ENCODE data around the gene THADA. TPM values are rescaled to one million over a fixed set of nuclear protein-coding genes. Genes with fewer than 3 reads are reported as not detected.

The THADA gene
- total and polyA plus RNA-seq, 8 donors: 9.4 to 25.1 (median 18.2) TPM

- Histone ChIP-seq H3K36me3 (no peaks in the 10 kb centered on the region), H3K27ac (no peak overlapping the region), H3K4me3 (no peak overlapping the region), H3K27me3 (no peaks in the 10 kb centered on the region), H3K9me3 (no peaks in the 10 kb centered on the region), H3K4me1 (peaks cover 5 to 20% (median 5%) of the 10 kb centered on the region in 3 donors)
- FAIRE-seq (no peak), DNase-seq (no peak), ATAC-seq (no peak)
- TF ChIP-seq CTCF (IDR thresholded peaks at IDR 0.05): no peak
- intact Hi-C loops (cut with DNase I): no loop called here
Measured at GRCh38 chr2:43423941-43424261, 171.9 kb downstream of the THADA start.

GRCh38 chr2:43421194-43421593 lies 174.6 kb downstream of the THADA start:
- WGBS, 2 donors: 100% methylated on average over 1 of the region's 1 CpG
- no peak for TF ChIP-seq CTCF (IDR thresholded peaks at IDR 0.05)
- intact Hi-C loops (cut with DNase I): no loop called here
- Histone ChIP-seq H3K36me3 (no peaks in the 10 kb centered on the region), H3K27me3 (no peaks in the 10 kb centered on the region), H3K4me3 (no peak overlapping the region), H3K9me3 (no peaks in the 10 kb centered on the region), H3K4me1 (peaks cover 0 to 14% (median 5%) of the 10 kb centered on the region in 3 donors), H3K27ac (no peak overlapping the region)
- DNase-seq: no peak
- peak in 1 of 4 donors; percentile 32 for ATAC-seq
- FAIRE-seq: no peak

GRCh38 chr2:43420389-43420801 lies 175.4 kb downstream of the THADA start:
- ATAC-seq: peak in 2 of 4 donors; percentile 50 to 55
- Histone ChIP-seq H3K9me3 (no peaks in the 10 kb centered on the region), H3K4me1 (peaks cover 0 to 14% (median 5%) of the 10 kb centered on the region in 3 donors), H3K27me3 (no peaks in the 10 kb centered on the region), H3K36me3 (no peaks in the 10 kb centered on the region), H3K27ac (no peak overlapping the region), H3K4me3 (no peak overlapping the region)
- FAIRE-seq: no peak
- no peak for DNase-seq
- TF ChIP-seq CTCF (IDR thresholded peaks at IDR 0.05): no peak
- intact Hi-C loops (cut with DNase I): no loop called here

- peaks cover 0 to 12% (median 5%) of the 10 kb centered on the region in 3 donors for H3K4me1 ChIP-seq
Measured at GRCh38 chr2:43419876-43420275, 176.0 kb downstream of the THADA start.

GRCh38 chr2:43419243-43419642 lies 176.6 kb downstream of the THADA start:
- no peak for FAIRE-seq
- TF ChIP-seq CTCF (IDR thresholded peaks at IDR 0.05): no peak
- H3K4me1 ChIP-seq: peaks cover 0 to 10% (median 5%) of the 10 kb centered on the region in 3 donors

More at GRCh38 chr2:43419876-43420275, 176.0 kb downstream of the THADA start:
- FAIRE-seq (no peak), DNase-seq (no peak), ATAC-seq (peak in 1 of 4 donors; percentile 40)
- no peak overlapping the region for H3K4me3 ChIP-seq
- H3K36me3 ChIP-seq: no peaks in the 10 kb centered on the region
- intact Hi-C loops (cut with DNase I): no loop called here
- H3K27ac ChIP-seq: no peak overlapping the region
- no peaks in the 10 kb centered on the region for H3K27me3 ChIP-seq
- no peaks in the 10 kb centered on the region for H3K9me3 ChIP-seq
- TF ChIP-seq CTCF (IDR thresholded peaks at IDR 0.05): no peak
- 92 to 94% methylated on average over 2 of the region's 2 CpGs for WGBS, 2 donors

More at GRCh38 chr2:43419243-43419642, 176.6 kb downstream of the THADA start:
- Histone ChIP-seq H3K27me3 (no peaks in the 10 kb centered on the region), H3K9me3 (no peaks in the 10 kb centered on the region), H3K36me3 (no peaks in the 10 kb centered on the region), H3K27ac (no peak overlapping the region), H3K4me3 (no peak overlapping the region)
- ATAC-seq: no peak
- intact Hi-C loops (cut with DNase I): no loop called here
- WGBS, 2 donors: 89 to 97% methylated on average over 3 of the region's 3 CpGs
- no peak for DNase-seq

Data from pancreas (tissue), 10 donors.